Measurements from ENCODE around the gene PRKCA.

PRKCA gene

GRCh38 chr17:66727634-66728570 is 425.5 kb downstream of the PRKCA start:
- Histone ChIP-seq H3K4me3 (ENCODE audit: low read length) (no peak overlapping the region), H3K4me2 (ENCODE audit: low read length) (no peak overlapping the region), H3K9ac (ENCODE audit: low read depth, low read length) (no peak overlapping the region), H3K4me1 (ENCODE audit: control insufficient read depth, insufficient read depth, low read length) (peaks cover 16% of the 10 kb centered on the region), H3K36me3 (ENCODE audit: insufficient read depth, low read length) (no peaks in the 10 kb centered on the region), H3K9me3 (replicated peaks; ENCODE audit: low read length) (no peaks in the 10 kb centered on the region), H3K27me3 (ENCODE audit: control insufficient read depth, insufficient read depth, low read length) (no peaks in the 10 kb centered on the region)

- peaks cover 12% of the 10 kb centered on the region for H3K36me3 ChIP-seq (ENCODE audit: insufficient read depth, low read length)
- no peaks in the 10 kb centered on the region for H3K27me3 ChIP-seq (ENCODE audit: control insufficient read depth, insufficient read depth, low read length)
- H3K4me3 ChIP-seq (ENCODE audit: low read length) = no peak overlapping the region
- H3K4me2 ChIP-seq (ENCODE audit: low read length) = no peak overlapping the region
- H3K9me3 ChIP-seq (replicated peaks; ENCODE audit: low read length) = no peaks in the 10 kb centered on the region
- H3K4me1 ChIP-seq (ENCODE audit: control insufficient read depth, insufficient read depth, low read length) = no peaks in the 10 kb centered on the region
- H3K9ac ChIP-seq (ENCODE audit: low read depth, low read length) = no peak overlapping the region
Observed at GRCh38 chr17:66730461-66730923, 428.1 kb downstream of the PRKCA start.

- Histone ChIP-seq H3K4me1 (ENCODE audit: control insufficient read depth, insufficient read depth, low read length) (no peaks in the 10 kb centered on the region), H3K4me2 (ENCODE audit: low read length) (no peak overlapping the region), H3K27me3 (ENCODE audit: control insufficient read depth, insufficient read depth, low read length) (no peaks in the 10 kb centered on the region), H3K4me3 (ENCODE audit: low read length) (no peak overlapping the region), H3K9me3 (replicated peaks; ENCODE audit: low read length) (no peaks in the 10 kb centered on the region), H3K36me3 (ENCODE audit: insufficient read depth, low read length) (peaks cover 24% of the 10 kb centered on the region), H3K9ac (ENCODE audit: low read depth, low read length) (no peak overlapping the region)
Observed at GRCh38 chr17:66733759-66734158, 431.3 kb downstream of the PRKCA start.

GRCh38 chr17:66734186-66734943 is 432.0 kb downstream of the PRKCA start:
- H3K9me3 ChIP-seq (replicated peaks; ENCODE audit: low read length) = no peaks in the 10 kb centered on the region
- H3K9ac ChIP-seq (ENCODE audit: low read depth, low read length) = no peak overlapping the region
- no peak overlapping the region for H3K4me3 ChIP-seq (ENCODE audit: low read length)
- H3K36me3 ChIP-seq (ENCODE audit: insufficient read depth, low read length) = peaks cover 24% of the 10 kb centered on the region
- no peaks in the 10 kb centered on the region for H3K4me1 ChIP-seq (ENCODE audit: control insufficient read depth, insufficient read depth, low read length)
- no peaks in the 10 kb centered on the region for H3K27me3 ChIP-seq (ENCODE audit: control insufficient read depth, insufficient read depth, low read length)
- H3K4me2 ChIP-seq (ENCODE audit: low read length) = no peak overlapping the region

- H3K4me2 ChIP-seq (ENCODE audit: low read length) = no peak overlapping the region
- H3K4me3 ChIP-seq (ENCODE audit: low read length) = no peak overlapping the region
- H3K9me3 ChIP-seq (replicated peaks; ENCODE audit: low read length) = no peaks in the 10 kb centered on the region
- no peaks in the 10 kb centered on the region for H3K4me1 ChIP-seq (ENCODE audit: control insufficient read depth, insufficient read depth, low read length)
- no peak overlapping the region for H3K9ac ChIP-seq (ENCODE audit: low read depth, low read length)
- peaks cover 35% of the 10 kb centered on the region for H3K36me3 ChIP-seq (ENCODE audit: insufficient read depth, low read length)
- H3K27me3 ChIP-seq (ENCODE audit: control insufficient read depth, insufficient read depth, low read length) = no peaks in the 10 kb centered on the region
Observed at GRCh38 chr17:66737524-66737923, 435.1 kb downstream of the PRKCA start.

- Histone ChIP-seq H3K9ac (ENCODE audit: low read depth, low read length) (no peak overlapping the region), H3K4me2 (ENCODE audit: low read length) (no peak overlapping the region), H3K4me3 (ENCODE audit: low read length) (no peak overlapping the region), H3K36me3 (ENCODE audit: insufficient read depth, low read length) (peaks cover 35% of the 10 kb centered on the region), H3K4me1 (ENCODE audit: control insufficient read depth, insufficient read depth, low read length) (no peaks in the 10 kb centered on the region), H3K27me3 (ENCODE audit: control insufficient read depth, insufficient read depth, low read length) (no peaks in the 10 kb centered on the region), H3K9me3 (replicated peaks; ENCODE audit: low read length) (no peaks in the 10 kb centered on the region)
Observed at GRCh38 chr17:66738301-66738700, 435.9 kb downstream of the PRKCA start.

GRCh38 chr17:66739553-66739952 is 437.1 kb downstream of the PRKCA start:
- Histone ChIP-seq H3K4me3 (ENCODE audit: low read length) (no peak overlapping the region), H3K9me3 (replicated peaks; ENCODE audit: low read length) (no peaks in the 10 kb centered on the region), H3K4me2 (ENCODE audit: low read length) (no peak overlapping the region), H3K9ac (ENCODE audit: low read depth, low read length) (no peak overlapping the region), H3K4me1 (ENCODE audit: control insufficient read depth, insufficient read depth, low read length) (no peaks in the 10 kb centered on the region), H3K36me3 (ENCODE audit: insufficient read depth, low read length) (peaks cover 35% of the 10 kb centered on the region), H3K27me3 (ENCODE audit: control insufficient read depth, insufficient read depth, low read length) (no peaks in the 10 kb centered on the region)

- H3K4me1 ChIP-seq (ENCODE audit: control insufficient read depth, insufficient read depth, low read length) = no peaks in the 10 kb centered on the region
- no peak overlapping the region for H3K9ac ChIP-seq (ENCODE audit: low read depth, low read length)
- peaks cover 34% of the 10 kb centered on the region for H3K36me3 ChIP-seq (ENCODE audit: insufficient read depth, low read length)
- no peaks in the 10 kb centered on the region for H3K27me3 ChIP-seq (ENCODE audit: control insufficient read depth, insufficient read depth, low read length)
- no peaks in the 10 kb centered on the region for H3K9me3 ChIP-seq (replicated peaks; ENCODE audit: low read length)
- no peak overlapping the region for H3K4me2 ChIP-seq (ENCODE audit: low read length)
- no peak overlapping the region for H3K4me3 ChIP-seq (ENCODE audit: low read length)
Observed at GRCh38 chr17:66740226-66740625, 437.8 kb downstream of the PRKCA start.

- no peaks in the 10 kb centered on the region for H3K9me3 ChIP-seq (replicated peaks; ENCODE audit: low read length)
- no peak overlapping the region for H3K4me2 ChIP-seq (ENCODE audit: low read length)
- no peak overlapping the region for H3K9ac ChIP-seq (ENCODE audit: low read depth, low read length)
- H3K27me3 ChIP-seq (ENCODE audit: control insufficient read depth, insufficient read depth, low read length) = no peaks in the 10 kb centered on the region
- no peak overlapping the region for H3K4me3 ChIP-seq (ENCODE audit: low read length)
- peaks cover 13% of the 10 kb centered on the region for H3K4me1 ChIP-seq (ENCODE audit: control insufficient read depth, insufficient read depth, low read length)
- peaks cover 27% of the 10 kb centered on the region for H3K36me3 ChIP-seq (ENCODE audit: insufficient read depth, low read length)
Observed at GRCh38 chr17:66743511-66743910, 441.1 kb downstream of the PRKCA start.

GRCh38 chr17:66746736-66747135 is 444.3 kb downstream of the PRKCA start:
- Histone ChIP-seq H3K4me3 (ENCODE audit: low read length) (no peak overlapping the region), H3K9ac (ENCODE audit: low read depth, low read length) (no peak overlapping the region), H3K4me2 (ENCODE audit: low read length) (no peak overlapping the region), H3K4me1 (ENCODE audit: control insufficient read depth, insufficient read depth, low read length) (peaks cover 16% of the 10 kb centered on the region), H3K36me3 (ENCODE audit: insufficient read depth, low read length) (peaks cover 37% of the 10 kb centered on the region), H3K27me3 (ENCODE audit: control insufficient read depth, insufficient read depth, low read length) (no peaks in the 10 kb centered on the region), H3K9me3 (replicated peaks; ENCODE audit: low read length) (no peaks in the 10 kb centered on the region)

- Histone ChIP-seq H3K9ac (ENCODE audit: low read depth, low read length) (no peak overlapping the region), H3K4me3 (ENCODE audit: low read length) (no peak overlapping the region), H3K36me3 (ENCODE audit: insufficient read depth, low read length) (peaks cover 27% of the 10 kb centered on the region)
Observed at GRCh38 chr17:66747578-66748275, 445.3 kb downstream of the PRKCA start.

More at GRCh38 chr17:66747578-66748275, 445.3 kb downstream of the PRKCA start:
- Histone ChIP-seq H3K9me3 (replicated peaks; ENCODE audit: low read length) (no peaks in the 10 kb centered on the region), H3K4me1 (ENCODE audit: control insufficient read depth, insufficient read depth, low read length) (peaks cover 16% of the 10 kb centered on the region), H3K4me2 (ENCODE audit: low read length) (peak overlapping the region; percentile 1), H3K27me3 (ENCODE audit: control insufficient read depth, insufficient read depth, low read length) (no peaks in the 10 kb centered on the region)
